OCI-LY1 (cell line): ENCODE measurements around the gene DGKG.

Experiments
- EZH2 ChIP-seq: fragments of 200-600 bp; sonication (generic), shearing (Covaris generic); IDR thresholded peaks from 2 replicates; pipeline ENCODE4 v1.8.0; 2017; ENCODE audit warnings: borderline replicate concordance, mixed run types, mild to moderate bottlenecking, antibody characterized with exemption, low read length, moderate library complexity, mixed read lengths
- TF ChIP-seq, protein P1 (sequence below): fragments of 200-600 bp; sonication (generic), shearing (Covaris generic); IDR thresholded peaks from 2 replicates; pipeline ENCODE4 v1.5.1; 2017; ENCODE audit warnings: mild to moderate bottlenecking, antibody characterized with exemption, low read length, moderate library complexity, mixed read lengths

DNA sequence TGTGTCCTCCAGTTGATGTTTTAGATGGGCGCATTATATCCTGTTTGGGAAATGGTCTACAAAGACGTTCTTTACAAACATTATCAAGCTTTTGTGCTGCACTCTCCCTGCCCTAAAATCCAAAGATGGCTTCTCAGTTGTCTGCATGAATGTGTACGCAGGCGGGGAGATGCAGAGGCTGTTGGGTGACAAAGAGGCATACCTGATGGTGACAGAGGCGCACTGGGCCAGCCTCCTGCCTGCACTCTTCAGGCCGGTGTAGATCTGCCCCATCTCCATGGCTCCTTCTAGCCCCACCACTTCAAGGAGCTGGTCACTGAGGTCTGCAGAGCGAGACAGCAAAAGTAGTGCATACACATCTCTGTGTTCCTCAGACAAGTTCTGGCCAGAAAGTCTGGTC lies 197.3 kb downstream of the DGKG start:
- TF ChIP-seq, protein P1, sequence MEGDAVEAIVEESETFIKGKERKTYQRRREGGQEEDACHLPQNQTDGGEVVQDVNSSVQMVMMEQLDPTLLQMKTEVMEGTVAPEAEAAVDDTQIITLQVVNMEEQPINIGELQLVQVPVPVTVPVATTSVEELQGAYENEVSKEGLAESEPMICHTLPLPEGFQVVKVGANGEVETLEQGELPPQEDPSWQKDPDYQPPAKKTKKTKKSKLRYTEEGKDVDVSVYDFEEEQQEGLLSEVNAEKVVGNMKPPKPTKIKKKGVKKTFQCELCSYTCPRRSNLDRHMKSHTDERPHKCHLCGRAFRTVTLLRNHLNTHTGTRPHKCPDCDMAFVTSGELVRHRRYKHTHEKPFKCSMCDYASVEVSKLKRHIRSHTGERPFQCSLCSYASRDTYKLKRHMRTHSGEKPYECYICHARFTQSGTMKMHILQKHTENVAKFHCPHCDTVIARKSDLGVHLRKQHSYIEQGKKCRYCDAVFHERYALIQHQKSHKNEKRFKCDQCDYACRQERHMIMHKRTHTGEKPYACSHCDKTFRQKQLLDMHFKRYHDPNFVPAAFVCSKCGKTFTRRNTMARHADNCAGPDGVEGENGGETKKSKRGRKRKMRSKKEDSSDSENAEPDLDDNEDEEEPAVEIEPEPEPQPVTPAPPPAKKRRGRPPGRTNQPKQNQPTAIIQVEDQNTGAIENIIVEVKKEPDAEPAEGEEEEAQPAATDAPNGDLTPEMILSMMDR = no peak
- TF ChIP-seq EZH2 = no peak
